Gastrocnemius medialis (tissue), 4 donors: Measurements from ENCODE around the gene GRID1.

Source experiments
- POLR2A ChIP-seq, 2 donors: fragments of 450-650 bp; IDR thresholded peaks; one replicate each; pipeline ENCODE4 v1.6.1; 2017; ENCODE audit warnings: antibody characterized with exemption in 2 of 2, mild to moderate bottlenecking in 2 of 2, moderate library complexity in 2 of 2
- TF ChIP-seq, protein P1 (sequence below), 5 experiments: fragments of 450-650 bp in 3 of 5; fragments of 200-600 bp in 2 of 5; sonication (generic) in 2 of 5; IDR thresholded peaks in 4 of 5; conservative IDR thresholded peaks in 1 of 5; 1 replicate in 4 of 5; 2 replicates in 1 of 5; pipeline ENCODE4 v1.5.1; 2016 to 2019; ENCODE audit warnings: antibody characterized with exemption in 5 of 5, mild to moderate bottlenecking in 3 of 5, moderate library complexity in 3 of 5

DNA sequence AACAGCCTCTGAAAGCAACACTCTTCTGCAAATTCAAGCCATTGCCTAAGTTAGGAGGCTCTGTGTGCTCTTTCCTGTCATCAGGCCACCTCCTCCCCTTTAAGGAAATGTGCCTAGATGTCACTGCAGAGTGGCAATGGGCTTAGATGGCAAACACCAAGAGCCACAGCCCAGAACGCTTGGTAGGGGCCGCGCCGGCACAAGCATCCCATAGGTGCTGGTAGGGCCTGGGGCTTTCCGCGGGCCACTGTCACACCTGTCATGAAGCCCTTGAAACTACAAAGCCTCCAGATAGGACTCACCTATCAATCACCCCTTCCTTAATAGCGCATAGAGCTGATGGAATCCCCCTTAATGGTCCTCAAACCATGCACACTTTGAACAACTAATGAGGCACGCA, 299.9 kb downstream of the GRID1 start:
- TF ChIP-seq POLR2A (IDR thresholded peaks at IDR 0.05): no peak
- TF ChIP-seq, protein P1, sequence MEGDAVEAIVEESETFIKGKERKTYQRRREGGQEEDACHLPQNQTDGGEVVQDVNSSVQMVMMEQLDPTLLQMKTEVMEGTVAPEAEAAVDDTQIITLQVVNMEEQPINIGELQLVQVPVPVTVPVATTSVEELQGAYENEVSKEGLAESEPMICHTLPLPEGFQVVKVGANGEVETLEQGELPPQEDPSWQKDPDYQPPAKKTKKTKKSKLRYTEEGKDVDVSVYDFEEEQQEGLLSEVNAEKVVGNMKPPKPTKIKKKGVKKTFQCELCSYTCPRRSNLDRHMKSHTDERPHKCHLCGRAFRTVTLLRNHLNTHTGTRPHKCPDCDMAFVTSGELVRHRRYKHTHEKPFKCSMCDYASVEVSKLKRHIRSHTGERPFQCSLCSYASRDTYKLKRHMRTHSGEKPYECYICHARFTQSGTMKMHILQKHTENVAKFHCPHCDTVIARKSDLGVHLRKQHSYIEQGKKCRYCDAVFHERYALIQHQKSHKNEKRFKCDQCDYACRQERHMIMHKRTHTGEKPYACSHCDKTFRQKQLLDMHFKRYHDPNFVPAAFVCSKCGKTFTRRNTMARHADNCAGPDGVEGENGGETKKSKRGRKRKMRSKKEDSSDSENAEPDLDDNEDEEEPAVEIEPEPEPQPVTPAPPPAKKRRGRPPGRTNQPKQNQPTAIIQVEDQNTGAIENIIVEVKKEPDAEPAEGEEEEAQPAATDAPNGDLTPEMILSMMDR (IDR thresholded peaks at IDR 0.05 in 4 of 5, conservative IDR thresholded peaks at IDR 0.05 in 1 of 5): no peak
